HUES48 (cell line): ENCODE measurements around the gene TLR6.
A peak's percentile ranks its signal among the peaks of the same experiment; 100 is the strongest.

ENCODE experiments used
- H3K27ac ChIP-seq: one replicate; pipeline ENCODE4 v1.7.0; 2013; ENCODE audit warnings: low read depth, low read length, inconsistent platforms
- H3K27me3 ChIP-seq: 2 replicates; pipeline ENCODE4 v1.6.1; 2013; ENCODE audit warnings: mild to moderate bottlenecking, low read length; ENCODE audit not compliant: control insufficient read depth, insufficient read depth
- H3K36me3 ChIP-seq: 2 replicates; pipeline ENCODE4 v1.6.1; 2013; ENCODE audit warnings: low read length; ENCODE audit not compliant: control insufficient read depth, insufficient read depth
- H3K4me1 ChIP-seq: 2 replicates; pipeline ENCODE4 v1.6.1; 2013; ENCODE audit warnings: mild to moderate bottlenecking, low read length; ENCODE audit not compliant: control insufficient read depth, insufficient read depth
- H3K4me3 ChIP-seq: 2 replicates; pipeline ENCODE4 v1.5.1; 2013; ENCODE audit warnings: mild to moderate bottlenecking, low read depth, low read length
- H3K9ac ChIP-seq: 2 replicates; pipeline ENCODE4 v1.6.1; 2013; ENCODE audit warnings: mild to moderate bottlenecking, low read depth, low read length, moderate library complexity
- H3K9me3 ChIP-seq: 2 replicates; pipeline ENCODE4 v1.6.1; 2013; ENCODE audit warnings: low read length; ENCODE audit not compliant: control insufficient read depth, insufficient read depth

The TLR6 gene, protein sequence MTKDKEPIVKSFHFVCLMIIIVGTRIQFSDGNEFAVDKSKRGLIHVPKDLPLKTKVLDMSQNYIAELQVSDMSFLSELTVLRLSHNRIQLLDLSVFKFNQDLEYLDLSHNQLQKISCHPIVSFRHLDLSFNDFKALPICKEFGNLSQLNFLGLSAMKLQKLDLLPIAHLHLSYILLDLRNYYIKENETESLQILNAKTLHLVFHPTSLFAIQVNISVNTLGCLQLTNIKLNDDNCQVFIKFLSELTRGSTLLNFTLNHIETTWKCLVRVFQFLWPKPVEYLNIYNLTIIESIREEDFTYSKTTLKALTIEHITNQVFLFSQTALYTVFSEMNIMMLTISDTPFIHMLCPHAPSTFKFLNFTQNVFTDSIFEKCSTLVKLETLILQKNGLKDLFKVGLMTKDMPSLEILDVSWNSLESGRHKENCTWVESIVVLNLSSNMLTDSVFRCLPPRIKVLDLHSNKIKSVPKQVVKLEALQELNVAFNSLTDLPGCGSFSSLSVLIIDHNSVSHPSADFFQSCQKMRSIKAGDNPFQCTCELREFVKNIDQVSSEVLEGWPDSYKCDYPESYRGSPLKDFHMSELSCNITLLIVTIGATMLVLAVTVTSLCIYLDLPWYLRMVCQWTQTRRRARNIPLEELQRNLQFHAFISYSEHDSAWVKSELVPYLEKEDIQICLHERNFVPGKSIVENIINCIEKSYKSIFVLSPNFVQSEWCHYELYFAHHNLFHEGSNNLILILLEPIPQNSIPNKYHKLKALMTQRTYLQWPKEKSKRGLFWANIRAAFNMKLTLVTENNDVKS

DNA sequence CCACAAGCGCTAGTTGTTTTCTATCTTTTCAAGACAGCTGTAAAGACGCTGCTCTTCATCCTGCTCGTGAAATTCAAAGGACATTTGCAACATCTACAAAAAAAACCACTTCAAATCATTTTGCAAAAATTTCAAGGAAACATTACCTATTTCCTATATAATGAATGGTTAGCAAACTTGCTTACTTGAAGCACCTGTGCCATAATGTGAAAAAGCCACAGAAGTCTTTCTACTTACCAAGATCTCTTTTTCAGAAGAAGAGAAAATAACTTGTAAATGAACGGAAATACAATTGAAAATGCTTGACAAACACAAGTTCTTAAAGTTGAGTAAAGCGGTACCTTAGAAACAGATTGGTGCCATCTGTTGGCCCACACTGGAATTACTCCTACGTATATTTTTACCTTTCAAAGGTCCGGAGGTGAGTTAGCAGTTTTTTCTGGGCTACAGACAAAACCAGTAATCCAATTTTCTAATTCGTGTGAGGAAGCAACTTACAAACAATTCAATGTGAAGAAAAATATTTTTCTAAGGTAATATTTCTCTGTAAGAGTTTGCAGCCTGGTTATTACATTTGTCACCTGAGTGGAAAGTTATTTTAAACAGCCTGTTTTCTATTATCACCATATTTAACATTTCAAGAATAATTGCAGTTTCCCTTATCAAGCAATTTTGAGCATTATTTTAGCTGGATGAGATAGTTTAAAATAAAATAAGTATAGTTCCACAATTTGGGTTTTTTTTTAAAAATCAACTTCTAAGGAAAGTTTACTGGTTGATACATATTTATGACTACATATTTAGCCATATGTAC, at the start of gene TLR6:
Gene TLR6, minus strand, starts transcription at position 294 of the 814 bp plus-strand sequence. CDS start 27,344 bp downstream, outside the sequence.
- H3K4me3 ChIP-seq, result no peak within 1 kb of the TSS
- no peaks in the 10 kb centered on the region for H3K9me3 ChIP-seq
- peaks cover 9% of the 10 kb centered on the region; the same call in 1 of the 2 replicates for H3K4me1 ChIP-seq
- H3K36me3 ChIP-seq, result no peaks in the 10 kb centered on the region
- H3K27ac ChIP-seq, result peak within 1 kb of the TSS; percentile 73
- no peaks in the 10 kb centered on the region for H3K27me3 ChIP-seq
- H3K9ac ChIP-seq, result no peak within 1 kb of the TSS

GRCh38 chr4:38905652-38906385, 49.2 kb upstream of the TLR6 start:
- Histone ChIP-seq H3K9ac (no peak overlapping the region), H3K9me3 (no peaks in the 10 kb centered on the region), H3K27ac (no peak overlapping the region), H3K4me1 (no peaks in the 10 kb centered on the region), H3K36me3 (0 out of 2 replicates have a peak, but pooled peaks cover 6% of the 10 kb centered on the region), H3K27me3 (no peaks in the 10 kb centered on the region), H3K4me3 (no peak overlapping the region)

DNA sequence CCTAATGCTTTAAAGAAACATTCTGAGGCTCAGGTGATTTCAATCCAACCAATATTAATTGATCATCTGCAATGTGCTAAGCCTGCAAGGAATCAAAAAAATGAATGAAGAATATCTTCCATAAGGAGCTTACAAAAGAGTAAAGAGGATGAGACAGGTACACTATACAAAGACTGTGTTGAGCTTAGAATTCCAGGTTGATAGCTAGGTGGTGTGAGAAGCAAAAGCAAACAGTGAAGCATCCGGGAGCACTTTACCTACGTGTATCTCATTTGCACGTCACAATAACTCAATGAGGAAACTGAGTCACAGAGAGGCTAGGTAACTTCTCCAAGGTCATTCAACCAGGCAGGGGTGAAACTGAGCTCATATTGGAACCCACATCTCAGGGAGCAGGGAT, 48.1 kb upstream of the TLR6 start:
- Histone ChIP-seq H3K27me3 (no peaks in the 10 kb centered on the region), H3K4me1 (no peaks in the 10 kb centered on the region), H3K36me3 (0 out of 2 replicates have a peak, but pooled peaks cover 6% of the 10 kb centered on the region), H3K27ac (no peak overlapping the region), H3K4me3 (no peak overlapping the region), H3K9ac (no peak overlapping the region), H3K9me3 (no peaks in the 10 kb centered on the region)

DNA sequence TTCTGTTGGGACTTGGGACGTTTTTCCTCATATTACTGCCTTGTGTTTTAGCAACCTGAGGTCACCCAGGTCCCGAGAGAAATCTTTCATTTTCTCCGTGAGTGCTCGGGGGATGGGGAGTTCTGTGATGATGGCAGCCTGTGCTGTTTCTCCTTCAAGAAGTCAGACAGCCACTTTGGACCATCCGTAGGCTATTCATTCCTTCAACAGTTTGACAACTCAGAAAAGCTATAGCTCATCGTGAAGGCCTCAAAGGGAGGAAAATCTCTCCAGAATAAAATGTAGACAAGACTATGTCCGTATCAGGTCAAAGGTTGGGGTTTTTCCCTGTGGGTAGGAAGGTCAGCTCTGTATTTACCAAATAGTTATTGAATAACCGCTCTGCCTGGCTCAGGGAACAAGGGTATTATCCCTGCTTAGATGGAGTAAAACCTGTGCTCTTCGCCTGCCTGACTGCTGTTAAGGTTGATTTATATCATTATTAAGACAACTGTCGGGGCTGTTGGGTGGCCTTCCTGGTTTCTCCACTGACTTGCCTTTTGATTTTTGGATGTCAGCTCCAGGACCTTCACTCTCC, 47.6 kb upstream of the TLR6 start:
- Histone ChIP-seq H3K4me3 (no peak overlapping the region), H3K36me3 (0 out of 2 replicates have a peak, but pooled peaks cover 6% of the 10 kb centered on the region), H3K27me3 (no peaks in the 10 kb centered on the region), H3K9me3 (no peaks in the 10 kb centered on the region), H3K9ac (no peak overlapping the region), H3K27ac (no peak overlapping the region), H3K4me1 (no peaks in the 10 kb centered on the region)

GRCh38 chr4:38902695-38903094, 46.1 kb upstream of the TLR6 start:
- Histone ChIP-seq H3K9me3 (no peaks in the 10 kb centered on the region), H3K9ac (no peak overlapping the region), H3K4me3 (no peak overlapping the region), H3K27ac (no peak overlapping the region), H3K4me1 (no peaks in the 10 kb centered on the region), H3K27me3 (no peaks in the 10 kb centered on the region), H3K36me3 (no peaks in the 10 kb centered on the region)

DNA sequence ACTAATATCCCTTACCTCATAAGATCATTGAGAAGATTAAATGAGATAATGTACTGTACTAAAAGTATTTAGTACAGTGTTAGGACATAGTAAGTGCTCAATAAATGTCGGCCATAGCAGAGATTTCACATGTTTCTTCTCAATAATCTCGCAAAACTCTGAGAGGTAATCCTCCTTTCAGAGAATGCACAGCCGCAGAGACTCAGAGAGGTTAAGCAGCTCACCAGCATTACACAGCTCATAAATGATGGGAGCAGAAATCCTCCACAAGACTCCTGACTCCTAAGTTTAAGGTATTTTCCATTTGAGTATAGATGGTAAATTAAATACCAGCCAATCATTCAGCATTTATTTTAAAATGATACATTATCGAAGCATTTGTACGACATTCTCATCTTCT, 45.6 kb upstream of the TLR6 start:
- H3K9me3 ChIP-seq, result no peaks in the 10 kb centered on the region
- H3K9ac ChIP-seq, result no peak overlapping the region
- no peaks in the 10 kb centered on the region for H3K36me3 ChIP-seq
- H3K27me3 ChIP-seq, result no peaks in the 10 kb centered on the region
- H3K4me3 ChIP-seq, result no peak overlapping the region
- H3K4me1 ChIP-seq, result no peaks in the 10 kb centered on the region
- H3K27ac ChIP-seq, result no peak overlapping the region

DNA sequence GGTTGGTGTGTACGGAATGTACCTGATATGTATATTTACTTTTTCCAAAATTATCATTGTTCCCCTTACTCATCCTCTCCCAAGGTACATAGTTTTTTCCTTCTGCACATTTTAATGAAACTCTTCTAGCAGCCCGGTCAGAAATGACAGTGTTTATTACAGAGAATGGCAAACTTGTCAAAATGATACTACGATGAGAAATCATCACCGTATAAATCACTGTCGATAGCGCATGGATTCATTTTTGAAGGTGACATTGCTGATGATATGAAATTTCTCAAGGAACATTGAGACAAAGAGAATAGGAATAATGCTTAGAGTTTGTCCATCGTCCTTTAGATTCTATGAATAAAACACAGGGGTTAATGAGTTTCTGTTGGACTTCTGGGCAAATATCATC, 41.6 kb upstream of the TLR6 start:
- H3K27ac ChIP-seq, result no peak overlapping the region
- no peak overlapping the region for H3K4me3 ChIP-seq
- H3K27me3 ChIP-seq, result no peaks in the 10 kb centered on the region
- no peak overlapping the region for H3K9ac ChIP-seq
- H3K4me1 ChIP-seq, result no peaks in the 10 kb centered on the region
- H3K9me3 ChIP-seq, result no peaks in the 10 kb centered on the region
- no peaks in the 10 kb centered on the region for H3K36me3 ChIP-seq

DNA sequence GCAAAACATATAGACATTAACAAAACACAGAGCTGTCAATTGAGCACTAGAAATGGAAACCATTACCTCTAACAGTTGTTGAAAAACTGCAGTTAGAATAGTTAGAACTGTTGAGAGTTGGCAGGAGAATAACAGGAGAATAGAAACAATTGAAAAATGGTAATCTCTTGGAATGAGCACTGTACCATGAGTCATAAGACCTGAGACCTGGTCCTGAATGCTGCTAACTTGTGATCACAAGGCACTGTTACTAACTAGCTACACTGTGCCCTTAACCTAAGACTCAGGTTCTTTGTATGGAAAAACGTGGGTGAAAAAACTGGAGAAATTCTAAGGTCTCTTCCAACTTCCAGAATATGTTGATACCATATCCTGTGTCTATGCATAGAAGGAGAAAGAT, 40.3 kb upstream of the TLR6 start:
- no peaks in the 10 kb centered on the region for H3K4me1 ChIP-seq
- H3K36me3 ChIP-seq, result no peaks in the 10 kb centered on the region
- no peak overlapping the region for H3K27ac ChIP-seq
- H3K4me3 ChIP-seq, result no peak overlapping the region
- no peak overlapping the region for H3K9ac ChIP-seq
- H3K27me3 ChIP-seq, result no peaks in the 10 kb centered on the region
- H3K9me3 ChIP-seq, result no peaks in the 10 kb centered on the region

DNA sequence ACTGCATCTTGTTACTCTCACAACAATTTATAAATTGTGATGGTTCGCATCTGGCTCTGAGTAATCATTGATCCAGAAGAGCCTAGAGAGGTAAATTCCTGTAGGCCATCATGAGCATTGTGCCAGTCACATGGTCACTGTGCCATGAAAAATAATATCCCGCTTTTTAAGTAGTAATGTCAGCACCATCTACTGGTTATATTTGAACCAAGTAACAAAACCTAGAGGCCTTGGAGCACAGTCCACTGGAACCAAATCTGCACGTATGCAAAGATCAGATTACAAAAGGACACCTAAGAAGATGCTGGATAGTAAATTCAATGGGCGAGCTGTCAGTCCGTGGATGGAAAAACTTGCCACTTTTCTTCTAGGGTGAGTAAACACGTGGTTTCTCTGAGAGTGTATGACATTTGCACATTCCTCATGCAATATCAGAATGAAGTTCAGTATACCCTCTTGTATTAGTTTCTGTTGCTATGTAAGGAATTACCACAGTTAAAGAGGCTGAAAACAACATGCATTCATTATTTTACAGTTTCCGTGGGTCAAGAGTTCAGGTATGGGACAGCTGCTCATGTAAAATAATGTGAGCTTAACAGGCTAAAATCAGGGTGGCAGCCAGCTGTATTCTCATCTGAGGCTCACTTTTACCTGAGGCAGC, 37.8 kb upstream of the TLR6 start:
- no peak overlapping the region for H3K4me3 ChIP-seq
- no peak overlapping the region for H3K9ac ChIP-seq
- no peaks in the 10 kb centered on the region for H3K27me3 ChIP-seq
- H3K36me3 ChIP-seq, result no peaks in the 10 kb centered on the region
- H3K4me1 ChIP-seq, result no peaks in the 10 kb centered on the region
- no peaks in the 10 kb centered on the region for H3K9me3 ChIP-seq
- no peak overlapping the region for H3K27ac ChIP-seq
